Skeletal muscle satellite cell (primary cell): ENCODE data around the gene IRAK1BP1.
"Not testable (repeated sequence)": the region's sequence is repeated elsewhere in the genome, so short reads cannot be mapped to it uniquely, and the experiment has no call there.

Experiments
- H3K27me3 ChIP-seq: 2 replicates; pipeline ENCODE4 v1.7.0; 2013; ENCODE audit warnings: low read length; ENCODE audit not compliant: control insufficient read depth, insufficient read depth
- H3K36me3 ChIP-seq: 2 replicates; pipeline ENCODE4 v1.7.0; 2013; ENCODE audit warnings: mild to moderate bottlenecking, control low read depth, low read length; ENCODE audit not compliant: insufficient read depth
- H3K4me1 ChIP-seq: 2 replicates; pipeline ENCODE4 v1.7.0; 2013; ENCODE audit warnings: low read length; ENCODE audit not compliant: control insufficient read depth, insufficient read depth
- H3K4me2 ChIP-seq: 2 replicates; pipeline ENCODE4 v1.7.0; 2013; ENCODE audit warnings: mild to moderate bottlenecking, low read length
- H3K4me3 ChIP-seq: 2 replicates; pipeline ENCODE4 v1.7.0; 2013; ENCODE audit warnings: low read length
- H3K9ac ChIP-seq: 2 replicates; pipeline ENCODE4 v1.7.0; 2013; ENCODE audit warnings: mild to moderate bottlenecking, low read depth, low read length, moderate library complexity
- H3K9me3 ChIP-seq: replicated peaks from 2 replicates; pipeline ENCODE4 v1.7.0; 2013; ENCODE audit warnings: mild to moderate bottlenecking, control low read depth, low read length

IRAK1BP1 gene

GRCh38 chr6:78896227-78896626, 28.9 kb downstream of the IRAK1BP1 start:
- Histone ChIP-seq H3K9me3 (no peaks in the 10 kb centered on the region), H3K4me3 (no peak overlapping the region), H3K9ac (no peak overlapping the region), H3K4me2 (no peak overlapping the region), H3K36me3 (no peaks in the 10 kb centered on the region), H3K27me3 (no peaks in the 10 kb centered on the region), H3K4me1 (no peaks in the 10 kb centered on the region)

GRCh38 chr6:78908621-78909020, 41.3 kb downstream of the IRAK1BP1 start:
- Histone ChIP-seq H3K9ac (no peak overlapping the region), H3K4me3 (no peak overlapping the region), H3K27me3 (no peaks in the 10 kb centered on the region), H3K9me3 (no peaks in the 10 kb centered on the region), H3K36me3 (no peaks in the 10 kb centered on the region), H3K4me2 (no peak overlapping the region), H3K4me1 (peaks cover 22% of the 10 kb centered on the region)

GRCh38 chr6:78909391-78909790, 42.0 kb downstream of the IRAK1BP1 start:
- Histone ChIP-seq H3K4me2 (no peak overlapping the region), H3K4me3 (no peak overlapping the region), H3K9ac (no peak overlapping the region), H3K27me3 (no peaks in the 10 kb centered on the region), H3K36me3 (no peaks in the 10 kb centered on the region), H3K9me3 (no peaks in the 10 kb centered on the region), H3K4me1 (peaks cover 22% of the 10 kb centered on the region)

GRCh38 chr6:78910010-78910409, 42.7 kb downstream of the IRAK1BP1 start:
- Histone ChIP-seq H3K9me3 (no peaks in the 10 kb centered on the region), H3K4me1 (peaks cover 22% of the 10 kb centered on the region), H3K4me3 (peak overlapping the region; percentile 72), H3K4me2 (peak overlapping the region; percentile 90), H3K9ac (peak overlapping the region; percentile 52), H3K36me3 (no peaks in the 10 kb centered on the region), H3K27me3 (no peaks in the 10 kb centered on the region)

DNA sequence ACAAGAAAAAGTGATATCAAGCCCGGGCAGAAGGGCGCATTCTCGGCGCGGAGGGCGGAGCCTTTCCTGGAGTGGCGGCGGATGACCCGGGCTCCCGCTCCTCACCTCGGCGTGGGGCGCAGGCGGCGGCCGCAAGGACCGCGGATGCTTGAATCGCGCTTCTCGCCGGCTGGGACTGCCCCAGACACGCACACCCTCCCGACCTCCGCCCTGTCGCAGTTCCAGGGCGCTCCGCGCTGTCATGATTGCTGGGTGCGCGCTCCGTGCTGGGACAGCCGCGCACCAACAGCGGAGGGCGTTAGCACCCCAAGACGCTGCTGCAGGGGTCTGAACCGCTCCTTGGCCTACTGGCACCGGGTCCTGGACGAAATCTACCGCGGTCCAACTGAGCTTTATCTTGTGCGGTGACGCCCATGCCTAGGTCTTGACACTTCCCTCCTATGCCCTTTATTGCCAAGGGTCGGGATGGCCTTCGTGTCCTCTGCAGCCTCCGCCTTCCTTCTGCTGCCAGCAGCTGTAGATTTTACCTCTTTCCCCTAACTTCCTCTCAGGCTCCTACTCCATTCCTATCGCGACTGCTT, 43.3 kb downstream of the IRAK1BP1 start:
- Histone ChIP-seq H3K4me2 (peak overlapping the region; percentile 90), H3K9ac (peak overlapping the region; percentile 52), H3K27me3 (no peaks in the 10 kb centered on the region), H3K4me3 (peak overlapping the region; percentile 72), H3K4me1 (peaks cover 22% of the 10 kb centered on the region), H3K36me3 (no peaks in the 10 kb centered on the region), H3K9me3 (no peaks in the 10 kb centered on the region)

DNA sequence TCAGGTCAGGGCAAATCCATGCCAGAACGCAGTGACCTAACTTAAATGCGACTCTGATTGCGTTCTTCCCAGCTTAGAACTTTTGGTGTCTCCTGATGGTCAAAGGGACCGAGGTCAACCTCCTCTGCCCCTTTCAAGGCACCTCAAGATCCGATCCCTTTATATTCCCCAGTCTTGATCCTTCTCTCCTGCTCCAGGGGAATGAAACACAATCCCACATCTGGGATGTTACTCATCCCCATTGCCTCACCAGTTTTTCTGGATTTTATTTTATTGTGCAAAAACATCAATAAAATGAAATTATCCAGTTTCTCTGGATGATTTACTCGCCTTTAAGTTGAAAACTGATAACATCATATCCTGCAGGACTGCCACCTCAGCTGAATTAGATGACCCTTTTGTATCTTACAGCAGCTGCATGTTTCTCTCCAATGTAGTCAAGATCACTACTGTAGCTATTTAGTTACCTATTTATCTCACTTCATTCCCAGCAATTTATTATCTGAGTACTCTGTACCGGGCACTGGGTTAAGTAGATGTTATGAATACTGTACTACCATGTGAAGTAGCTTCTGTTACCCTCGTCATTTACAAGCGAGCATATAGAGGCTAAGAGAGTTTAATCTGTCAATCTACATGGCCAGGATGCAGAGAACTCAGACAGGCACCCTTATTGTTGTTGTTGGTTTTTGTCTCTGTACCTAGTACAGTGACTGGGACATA, 44.0 kb downstream of the IRAK1BP1 start:
- peak overlapping the region; percentile 90 for H3K4me2 ChIP-seq
- H3K4me1 ChIP-seq = peaks cover 22% of the 10 kb centered on the region
- peak overlapping the region; percentile 72 for H3K4me3 ChIP-seq
- no peak overlapping the region for H3K9ac ChIP-seq
- H3K27me3 ChIP-seq = no peaks in the 10 kb centered on the region
- no peaks in the 10 kb centered on the region for H3K36me3 ChIP-seq
- H3K9me3 ChIP-seq = no peaks in the 10 kb centered on the region

GRCh38 chr6:78916411-78916810, 49.1 kb downstream of the IRAK1BP1 start:
- Histone ChIP-seq H3K9me3 (peaks cover 3% of the 10 kb centered on the region), H3K9ac (no peak overlapping the region), H3K4me1 (no peaks in the 10 kb centered on the region), H3K4me2 (no peak overlapping the region), H3K36me3 (no peaks in the 10 kb centered on the region), H3K27me3 (no peaks in the 10 kb centered on the region), H3K4me3 (no peak overlapping the region)

DNA sequence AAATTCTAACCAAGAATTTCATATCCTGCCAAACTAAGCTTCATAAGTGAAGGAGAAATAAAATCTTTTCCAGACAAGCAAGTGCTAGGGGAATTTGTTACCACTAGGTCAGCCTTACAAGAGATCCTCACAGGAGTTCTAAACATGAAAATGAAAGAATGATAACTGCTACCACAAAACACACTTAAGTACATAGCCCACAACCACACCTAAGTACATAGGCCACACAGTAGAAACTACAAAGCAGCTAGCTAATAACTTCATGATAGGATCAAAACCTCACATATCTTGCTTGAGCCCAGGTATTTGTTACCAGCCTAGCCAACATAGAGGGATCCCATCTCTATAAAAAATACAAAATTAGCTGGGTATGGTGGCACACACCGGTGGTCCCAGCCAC, 50.4 kb downstream of the IRAK1BP1 start:
- Histone ChIP-seq H3K27me3 (no peaks in the 10 kb centered on the region), H3K4me2 (no peak overlapping the region), H3K4me3 (no peak overlapping the region), H3K36me3 (no peaks in the 10 kb centered on the region), H3K4me1 (no peaks in the 10 kb centered on the region), H3K9ac (no peak overlapping the region), H3K9me3 (peaks cover 3% of the 10 kb centered on the region)

DNA sequence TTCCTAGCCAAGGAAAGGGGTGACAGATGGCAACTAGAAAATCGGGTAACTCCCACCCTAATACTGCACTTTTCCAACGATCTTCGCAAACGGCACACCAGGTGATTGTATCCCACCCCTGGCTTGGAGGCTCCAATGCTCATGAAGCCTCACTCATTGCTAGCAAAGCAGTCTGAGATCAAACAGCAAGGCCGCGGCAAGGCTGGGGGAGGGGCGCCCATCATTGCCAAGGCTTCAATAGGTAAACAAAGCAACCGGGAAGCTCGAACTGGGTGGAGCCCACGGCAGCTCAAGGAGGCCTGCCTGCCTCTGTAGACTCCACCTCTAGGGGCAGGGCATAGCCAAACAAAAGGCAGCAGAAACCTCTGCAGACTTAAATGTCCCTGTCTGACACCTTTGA, 53.8 kb downstream of the IRAK1BP1 start:
- H3K9me3 ChIP-seq, H3K27me3 ChIP-seq, H3K4me2 ChIP-seq: not testable (repeated sequence)

GRCh38 chr6:78925317-78925716, 58.0 kb downstream of the IRAK1BP1 start:
- Histone ChIP-seq H3K36me3 (no peaks in the 10 kb centered on the region), H3K4me1 (no peaks in the 10 kb centered on the region)

More for the DNA sequence above, 53.8 kb downstream of the IRAK1BP1 start:
- H3K4me1 ChIP-seq, H3K9ac ChIP-seq, H3K4me3 ChIP-seq, H3K36me3 ChIP-seq: not testable (repeated sequence)

GRCh38 chr6:78935553-78935952, 68.2 kb downstream of the IRAK1BP1 start:
- Histone ChIP-seq H3K27me3 (no peaks in the 10 kb centered on the region), H3K9me3 (no peaks in the 10 kb centered on the region), H3K4me1 (no peaks in the 10 kb centered on the region), H3K9ac (no peak overlapping the region), H3K36me3 (peaks cover 11% of the 10 kb centered on the region), H3K4me3 (no peak overlapping the region), H3K4me2 (no peak overlapping the region)

More at GRCh38 chr6:78925317-78925716, 58.0 kb downstream of the IRAK1BP1 start:
- Histone ChIP-seq H3K4me2 (no peak overlapping the region), H3K9ac (no peak overlapping the region), H3K27me3 (no peaks in the 10 kb centered on the region), H3K9me3 (no peaks in the 10 kb centered on the region), H3K4me3 (no peak overlapping the region)

DNA sequence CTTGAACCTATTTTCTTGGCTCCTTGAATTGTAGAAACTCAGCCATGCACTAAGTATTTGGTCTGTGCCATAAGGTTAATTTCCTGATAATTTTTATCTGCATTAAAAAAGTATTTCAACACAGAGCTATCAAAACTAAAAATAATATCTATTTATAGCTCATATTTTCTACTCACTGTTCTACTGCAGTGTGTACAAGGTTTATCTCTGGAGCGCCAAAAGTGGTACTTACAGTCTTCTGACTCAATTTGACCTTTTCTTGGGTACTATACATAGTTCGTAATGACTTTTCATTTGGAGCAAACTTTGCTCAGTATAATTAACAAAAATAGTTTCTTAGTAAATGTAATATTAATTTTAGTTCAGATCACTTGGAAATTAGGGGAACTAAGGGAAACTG, 69.2 kb downstream of the IRAK1BP1 start:
- no peaks in the 10 kb centered on the region for H3K27me3 ChIP-seq
- H3K9ac ChIP-seq = no peak overlapping the region
- H3K4me3 ChIP-seq = no peak overlapping the region
- no peaks in the 10 kb centered on the region for H3K9me3 ChIP-seq
- H3K36me3 ChIP-seq = peaks cover 18% of the 10 kb centered on the region
- H3K4me2 ChIP-seq = no peak overlapping the region
- H3K4me1 ChIP-seq = no peaks in the 10 kb centered on the region
